Transverse colon (tissue), 4 donors: ENCODE data around the gene PAGE5. TPM values are rescaled to one million over a fixed set of nuclear protein-coding genes. Genes with fewer than 3 reads are reported as not detected.

Experiments
- DNase-seq: peaks from one replicate; pipeline ENCODE4 v3.0.0-alpha.2; 2019
- H3K27ac ChIP-seq, 4 donors: fragments of 200-600 bp; sonication (generic); 2 replicates each; pipeline ENCODE4 v1.5.1; 2016 to 2018; ENCODE audit warnings: inconsistent platforms in 4 of 4
- H3K27me3 ChIP-seq: fragments of 200-600 bp; sonication (generic); 2 replicates; pipeline ENCODE4 v1.5.1; 2017; ENCODE audit warnings: inconsistent platforms
- H3K36me3 ChIP-seq, 4 donors: fragments of 200-600 bp; sonication (generic); 2 replicates each; pipeline ENCODE4 v1.5.1; 2017 to 2019; ENCODE audit warnings: inconsistent platforms in 4 of 4
- H3K4me1 ChIP-seq, 4 donors: fragments of 200-600 bp; sonication (generic); 2 replicates each; pipeline ENCODE4 v1.5.1; 2017 to 2020; ENCODE audit warnings: inconsistent platforms in 4 of 4
- H3K4me3 ChIP-seq, 4 donors: fragments of 200-600 bp; sonication (generic); 1 replicate in 1 of 4; 2 replicates in 3 of 4; pipeline versions ENCODE4 v1.5.1 to v1.6.1; 2017 to 2019; ENCODE audit warnings: inconsistent platforms in 4 of 4
- H3K9me3 ChIP-seq, 2 donors: fragments of 200-600 bp; sonication (generic); 2 replicates each; pipeline ENCODE4 v1.5.1; 2017 to 2019; ENCODE audit warnings: inconsistent platforms in 2 of 2
- CTCF ChIP-seq, 5 experiments: fragments of 200-600 bp in 3 of 5; fragments of 450-650 bp in 2 of 5; sonication (generic) in 3 of 5; IDR thresholded peaks; 1 replicate in 2 of 5; 2 replicates in 3 of 5; pipeline ENCODE4 v1.5.1; 2016 to 2017; ENCODE audit warnings: antibody characterized with exemption in 5 of 5, inconsistent platforms in 3 of 5, mild to moderate bottlenecking in 2 of 5, moderate library complexity in 1 of 5
- EP300 ChIP-seq: sonication (generic); formaldehyde crosslinking; IDR thresholded peaks from one replicate; pipeline ENCODE4 v1.6.1; 2017; ENCODE audit warnings: antibody characterized with exemption, low read depth
- POLR2A ChIP-seq: fragments of 450-650 bp; IDR thresholded peaks from one replicate; pipeline ENCODE4 v1.6.1; 2016; ENCODE audit warnings: antibody characterized with exemption, mild to moderate bottlenecking, moderate library complexity
- POLR2AphosphoS5 ChIP-seq, 3 donors: sonication (generic); formaldehyde crosslinking; IDR thresholded peaks; one replicate each; pipeline ENCODE4 v1.6.1; 2016; ENCODE audit warnings: antibody characterized with exemption in 3 of 3
- WGBS, 2 donors: methylation state at CpG; one replicate each; pipeline ENCODE4 v1.1.5; 2018; ENCODE audit warnings: low coverage in 1 of 2; 5-methylcytosine and 5-hydroxymethylcytosine counted together
- in situ Hi-C, 4 donors: fragments of 200-750 bp; cut with MboI; loops; one replicate each; pipeline versions ENCODE4 v1.15.0 to v1.15.1; 2017; ENCODE audit warnings: low sequenced_read_pairs in 3 of 4, low pct_ligation_motif_present in 1 of 4, low pct_unique_long_range_greater_than_20kb in 1 of 4
- intact Hi-C: fragments of 100-400 bp; cut with DNase I; formaldehyde crosslinking; loops from one replicate; pipeline ENCODE4 v1.15.1; 2023; ENCODE audit warnings: low total_unique reads
- total RNA-seq, 4 donors: library from RNA; depleted of rRNA; stranded (reverse); fragments of >200 nt; gene quantifications; one replicate each; pipeline ENCODE4 v1.1.0, GENCODE V29; 2016

Gene PAGE5, protein sequence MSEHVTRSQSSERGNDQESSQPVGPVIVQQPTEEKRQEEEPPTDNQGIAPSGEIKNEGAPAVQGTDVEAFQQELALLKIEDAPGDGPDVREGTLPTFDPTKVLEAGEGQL
- total RNA-seq = not detected

DNA sequence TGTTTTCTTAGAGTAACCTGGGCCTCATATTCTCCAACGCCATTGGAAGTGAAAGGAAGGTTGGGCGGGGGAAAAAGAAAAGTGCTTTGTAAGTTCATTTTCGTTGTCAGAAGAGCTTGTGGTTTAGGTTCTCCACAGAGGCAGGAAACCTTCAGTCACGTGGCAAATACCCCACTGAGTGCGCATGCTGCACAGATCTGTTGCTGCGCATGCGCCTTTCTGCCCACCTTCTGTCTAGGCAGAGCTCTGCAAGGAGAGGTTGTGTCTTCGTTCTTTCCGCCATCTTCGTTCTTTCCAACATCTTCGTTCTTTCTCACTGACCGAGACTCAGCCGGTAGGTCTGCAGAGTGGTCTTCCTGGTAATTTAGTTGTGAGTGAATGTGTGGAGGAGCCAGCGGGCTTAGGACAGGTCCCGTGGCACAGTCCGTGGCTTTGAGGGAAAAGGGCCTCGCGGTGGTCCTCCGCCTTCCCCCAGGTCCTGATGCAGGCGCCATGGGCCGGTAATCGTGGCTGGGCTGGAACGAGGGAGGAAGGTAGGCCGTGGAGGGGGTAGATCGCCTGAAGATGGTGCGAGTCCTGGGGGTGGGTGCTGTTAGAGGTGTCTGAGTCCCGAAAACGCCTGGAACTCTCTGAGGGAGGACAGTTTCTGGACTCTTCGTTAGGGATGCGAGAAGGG lies at the start of gene PAGE5:
Gene PAGE5 (plus strand): TSS at position 228 of the 676 bp plus-strand sequence. CDS start 1,037 bp downstream, outside the sequence.
- intact Hi-C loops (no loop called here), in situ Hi-C loops (no loop called here)
- Histone ChIP-seq H3K27ac (no peak within 1 kb of the TSS), H3K9me3 (no peaks in the 10 kb centered on the region), H3K27me3 (no peaks in the 10 kb centered on the region), H3K4me1 (no peaks in the 10 kb centered on the region), H3K4me3 (no peak within 1 kb of the TSS), H3K36me3 (no peaks in the 10 kb centered on the region)
- 74 to 85% methylated on average over 4 to 30 of the region's 30 CpGs for WGBS, 2 donors
- TF ChIP-seq POLR2AphosphoS5 (IDR thresholded peaks at IDR 0.05) = no peak
- no peak for TF ChIP-seq POLR2A
- no peak for TF ChIP-seq CTCF (IDR thresholded peaks at IDR 0.05)
- TF ChIP-seq EP300 = no peak
- no peak for DNase-seq

GRCh38 chrX:55187281-55187680 lies 32.9 kb upstream of the PAGE5 start:
- 78% methylated on average over 2 of the region's 2 CpGs; no CpG with 5 or more reads in 1 of the 2 donors for WGBS, 2 donors
- intact Hi-C loops = no loop called here
- no peaks in the 10 kb centered on the region for H3K9me3 ChIP-seq
- H3K4me1 ChIP-seq = no peaks in the 10 kb centered on the region
- no peak overlapping the region for H3K4me3 ChIP-seq
- no peak for TF ChIP-seq EP300
- TF ChIP-seq POLR2A = no peak
- TF ChIP-seq POLR2AphosphoS5 (IDR thresholded peaks at IDR 0.05) = no peak
- TF ChIP-seq CTCF (IDR thresholded peaks at IDR 0.05) = no peak
- H3K27ac ChIP-seq = no peak overlapping the region
- H3K27me3 ChIP-seq = no peaks in the 10 kb centered on the region
- no peak for DNase-seq
- in situ Hi-C loops = no loop called here
- no peaks in the 10 kb centered on the region for H3K36me3 ChIP-seq

- intact Hi-C loops = no loop called here
Measured at GRCh38 chrX:55196688-55197087, 23.5 kb upstream of the PAGE5 start.

More at GRCh38 chrX:55196688-55197087, 23.5 kb upstream of the PAGE5 start:
- Histone ChIP-seq H3K27ac (no peak overlapping the region), H3K27me3 (no peaks in the 10 kb centered on the region), H3K4me1 (no peaks in the 10 kb centered on the region), H3K9me3 (no peaks in the 10 kb centered on the region), H3K4me3 (no peak overlapping the region), H3K36me3 (no peaks in the 10 kb centered on the region)
- TF ChIP-seq POLR2AphosphoS5 (IDR thresholded peaks at IDR 0.05) = no peak
- TF ChIP-seq CTCF (IDR thresholded peaks at IDR 0.05) = no peak
- no peak for TF ChIP-seq EP300
- no peak for TF ChIP-seq POLR2A
- DNase-seq = no peak
- 43 to 100% methylated on average over 1 of the region's 1 CpG for WGBS, 2 donors
- in situ Hi-C loops = no loop called here
